ENCODE measurements around the gene CRYBG3. TPM values are rescaled to one million over a fixed set of nuclear protein-coding genes. Genes with fewer than 3 reads are reported as not detected.

Gene CRYBG3
- total RNA-seq, 2 experiments from 2014 or later, result 2.2 to 2.4 TPM

- Mint-ChIP-seq H3K4me3 (no peak overlapping the region), H3K36me3 (ENCODE audit: low read depth) (peaks cover 90% of the 10 kb centered on the region), H3K27ac (no peak overlapping the region), H3K4me1 (ENCODE audit: low read depth) (peaks cover under 1% of the 10 kb centered on the region), H3K27me3 (no peaks in the 10 kb centered on the region), H3K9me3 (no peaks in the 10 kb centered on the region)
- ChIA-PET CTCF (no interaction called here), POLR2A (no interaction called here)
- Histone ChIP-seq H3K27me3 (ENCODE audit: control insufficient read depth in 1 of 2, insufficient read depth in 2 of 2, low read length in 2 of 2) (no peaks in the 10 kb centered on the region), H3K4me1 (ENCODE audit: insufficient read depth, low read length) (no peaks in the 10 kb centered on the region), H3K9me3 (ENCODE audit: control insufficient read depth in 1 of 2, insufficient read depth in 1 of 2, low read length in 2 of 2) (no peaks in the 10 kb centered on the region), H3K36me3 (ENCODE audit: insufficient read depth, low read length) (peaks cover 86% of the 10 kb centered on the region), H3K27ac (ENCODE audit: low read depth in 1 of 2, low read length in 2 of 2) (no peak overlapping the region), H3K4me3 (ENCODE audit: low read length) (no peak overlapping the region)
- TF ChIP-seq CTCF (IDR thresholded peaks at IDR 0.05), result no peak
- DNase-seq, result no peak
- intact Hi-C loops (cut with DNase I, micrococcal nuclease), result no loop called here
- no peak for ATAC-seq (ENCODE audit: poor library complexity)
These were observed 134.2 kb downstream of the CRYBG3 start for GRCh38 chr3:97956051-97956450.

- intact Hi-C loops (cut with DNase I, micrococcal nuclease), result no loop called here
- Histone ChIP-seq H3K27me3 (ENCODE audit: control insufficient read depth in 1 of 2, insufficient read depth in 2 of 2, low read length in 2 of 2) (no peaks in the 10 kb centered on the region), H3K4me3 (ENCODE audit: low read length) (no peak overlapping the region), H3K9me3 (ENCODE audit: control insufficient read depth in 1 of 2, insufficient read depth in 1 of 2, low read length in 2 of 2) (no peaks in the 10 kb centered on the region), H3K27ac (ENCODE audit: low read depth in 1 of 2, low read length in 2 of 2) (no peak overlapping the region), H3K36me3 (ENCODE audit: insufficient read depth, low read length) (peaks cover 84% of the 10 kb centered on the region), H3K4me1 (ENCODE audit: insufficient read depth, low read length) (peaks cover 4% of the 10 kb centered on the region)
- Mint-ChIP-seq H3K4me1 (ENCODE audit: low read depth) (peaks cover 17% of the 10 kb centered on the region), H3K27me3 (no peaks in the 10 kb centered on the region), H3K9me3 (no peaks in the 10 kb centered on the region), H3K36me3 (ENCODE audit: low read depth) (peaks cover 90% of the 10 kb centered on the region), H3K4me3 (no peak overlapping the region), H3K27ac (no peak overlapping the region)
- no peak for TF ChIP-seq CTCF (IDR thresholded peaks at IDR 0.05)
- ChIA-PET CTCF (no interaction called here), POLR2A (no interaction called here)
- no peak for DNase-seq
- no peak for ATAC-seq (ENCODE audit: poor library complexity)
These were observed 136.0 kb downstream of the CRYBG3 start for GRCh38 chr3:97957617-97958311.

GRCh38 chr3:97958396-97958795 lies 136.6 kb downstream of the CRYBG3 start:
- ATAC-seq (ENCODE audit: poor library complexity), result no peak
- intact Hi-C loops (cut with DNase I, micrococcal nuclease), result no loop called here
- Mint-ChIP-seq H3K27me3 (no peaks in the 10 kb centered on the region), H3K36me3 (ENCODE audit: low read depth) (peaks cover 85% of the 10 kb centered on the region), H3K27ac (no peak overlapping the region), H3K4me3 (no peak overlapping the region), H3K4me1 (ENCODE audit: low read depth) (peaks cover 19% of the 10 kb centered on the region), H3K9me3 (no peaks in the 10 kb centered on the region)
- no peak overlapping the region for H3K4me3 ChIP-seq (ENCODE audit: low read length)
- peaks cover 84% of the 10 kb centered on the region for H3K36me3 ChIP-seq (ENCODE audit: insufficient read depth, low read length)
- ChIA-PET CTCF (no interaction called here), POLR2A (no interaction called here)
- H3K27me3 ChIP-seq (ENCODE audit: control insufficient read depth in 1 of 2, insufficient read depth in 2 of 2, low read length in 2 of 2), result no peaks in the 10 kb centered on the region
- no peak for TF ChIP-seq CTCF (IDR thresholded peaks at IDR 0.05)
- peaks cover 9% of the 10 kb centered on the region for H3K4me1 ChIP-seq (ENCODE audit: insufficient read depth, low read length)
- H3K27ac ChIP-seq (ENCODE audit: low read depth in 1 of 2, low read length in 2 of 2), result no peak overlapping the region
- no peak for DNase-seq
- H3K9me3 ChIP-seq (ENCODE audit: control insufficient read depth in 1 of 2, insufficient read depth in 1 of 2, low read length in 2 of 2), result no peaks in the 10 kb centered on the region
